HL-60 (cell line): ENCODE results near the gene CNRIP1.

Experiments
- DNase-seq, 2 experiments: peaks; one replicate each; pipeline ENCODE4 v3.0.0-alpha.2; 2010 to 2020; ENCODE audit warnings: low read depth in 1 of 2, low spot score in 1 of 2
- H3K27ac ChIP-seq: fragments of 250-450 bp; sonication (Bioruptor Pico); replicated peaks from 2 replicates; pipeline ENCODE4 v1.5.1; 2020; ENCODE audit warnings: mild to moderate bottlenecking, moderate library complexity
- H3K27me3 ChIP-seq: fragments of 250-450 bp; sonication (Bioruptor Pico); 2 replicates; pipeline ENCODE4 v1.5.1; 2021; ENCODE audit warnings: mild to moderate bottlenecking, moderate library complexity; ENCODE audit not compliant: insufficient read depth, poor library complexity, severe bottlenecking
- H3K4me3 ChIP-seq: replicated peaks from 2 replicates; pipeline ENCODE4 v1.5.1; 2011; ENCODE audit warnings: mild to moderate bottlenecking, control low read depth, low read length; ENCODE audit not compliant: insufficient read depth
- CTCF ChIP-seq: IDR thresholded peaks from one replicate; pipeline ENCODE4 v1.5.1; 2011; ENCODE audit warnings: low read length, control low read depth, inconsistent platforms; ENCODE audit not compliant: insufficient read depth
- GABPA ChIP-seq: IDR thresholded peaks from 2 replicates; pipeline ENCODE4 v1.6.1; 2012; ENCODE audit warnings: low read depth
- POLR2AphosphoS5 ChIP-seq: IDR thresholded peaks from 2 replicates; pipeline ENCODE4 v1.6.1; 2012; ENCODE audit warnings: low read depth
- REST ChIP-seq: IDR thresholded peaks from 2 replicates; pipeline ENCODE4 v1.6.1; 2012; ENCODE audit warnings: low read depth; ENCODE audit not compliant: insufficient replicate concordance
- SPI1 ChIP-seq: IDR thresholded peaks from 2 replicates; pipeline ENCODE4 v1.6.1; 2012; ENCODE audit warnings: low read depth, mild to moderate bottlenecking, borderline replicate concordance

The CNRIP1 gene

GRCh38 chr2:68248806-68249205, 70.9 kb downstream of the CNRIP1 start:
- Histone ChIP-seq H3K4me3 (no peak overlapping the region), H3K27me3 (no peaks in the 10 kb centered on the region), H3K27ac (no peak overlapping the region)
- DNase-seq = peak in 1 of 2 experiments; percentile 32
- TF ChIP-seq SPI1 (peak; percentile 29; the same call in 1 of the 2 replicates), POLR2AphosphoS5 (no peak)

GRCh38 chr2:68248361-68248760, 71.4 kb downstream of the CNRIP1 start:
- no peaks in the 10 kb centered on the region for H3K27me3 ChIP-seq
- no peak overlapping the region for H3K27ac ChIP-seq
- no peak for DNase-seq
- no peak overlapping the region for H3K4me3 ChIP-seq
- TF ChIP-seq CTCF (no peak), GABPA (no peak), REST (no peak), POLR2AphosphoS5 (no peak), SPI1 (no peak)

GRCh38 chr2:68246396-68246795, 73.4 kb downstream of the CNRIP1 start:
- peak in 1 of 2 experiments; percentile 31 for DNase-seq
- H3K27ac ChIP-seq = no peak overlapping the region; the same call in 1 of the 2 replicates
- no peak for TF ChIP-seq SPI1
- TF ChIP-seq POLR2AphosphoS5 = no peak
- TF ChIP-seq REST = no peak
- TF ChIP-seq CTCF = no peak
- no peak for TF ChIP-seq GABPA
- no peak overlapping the region for H3K4me3 ChIP-seq
- H3K27me3 ChIP-seq = no peaks in the 10 kb centered on the region

- H3K27me3 ChIP-seq = no peaks in the 10 kb centered on the region
- H3K27ac ChIP-seq = no peak overlapping the region
- no peak for DNase-seq
- no peak for TF ChIP-seq SPI1
- no peak for TF ChIP-seq REST
- TF ChIP-seq POLR2AphosphoS5 = no peak
- TF ChIP-seq GABPA = no peak
- TF ChIP-seq CTCF = no peak
- H3K4me3 ChIP-seq = no peak overlapping the region
Measured at GRCh38 chr2:68245672-68246071, 74.1 kb downstream of the CNRIP1 start.
